ENCODE measurements around the gene STK32B.

DNA sequence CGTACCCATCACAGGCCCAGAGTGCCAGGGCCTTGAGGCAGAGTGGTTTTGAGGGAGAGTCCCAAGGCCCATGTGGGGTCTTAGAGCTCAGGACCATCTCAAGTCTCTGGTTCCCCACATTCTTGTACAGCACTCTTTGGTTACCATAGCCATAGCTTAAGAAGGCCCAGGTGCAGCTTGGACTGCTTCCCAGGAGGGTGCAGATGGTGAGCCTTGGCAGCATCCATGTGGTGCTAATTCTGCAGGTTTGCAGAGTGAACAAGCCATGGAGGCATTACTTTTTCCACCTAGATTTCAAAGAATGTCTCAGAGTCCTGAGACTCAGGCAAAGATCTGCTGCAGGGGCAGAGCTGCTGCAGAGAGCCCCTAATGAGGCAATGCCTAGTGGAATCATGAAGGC, 171.7 kb downstream of the STK32B start:
- no peak for TF ChIP-seq POLR2A (IDR thresholded peaks at IDR 0.05)
- TF ChIP-seq, protein P1, sequence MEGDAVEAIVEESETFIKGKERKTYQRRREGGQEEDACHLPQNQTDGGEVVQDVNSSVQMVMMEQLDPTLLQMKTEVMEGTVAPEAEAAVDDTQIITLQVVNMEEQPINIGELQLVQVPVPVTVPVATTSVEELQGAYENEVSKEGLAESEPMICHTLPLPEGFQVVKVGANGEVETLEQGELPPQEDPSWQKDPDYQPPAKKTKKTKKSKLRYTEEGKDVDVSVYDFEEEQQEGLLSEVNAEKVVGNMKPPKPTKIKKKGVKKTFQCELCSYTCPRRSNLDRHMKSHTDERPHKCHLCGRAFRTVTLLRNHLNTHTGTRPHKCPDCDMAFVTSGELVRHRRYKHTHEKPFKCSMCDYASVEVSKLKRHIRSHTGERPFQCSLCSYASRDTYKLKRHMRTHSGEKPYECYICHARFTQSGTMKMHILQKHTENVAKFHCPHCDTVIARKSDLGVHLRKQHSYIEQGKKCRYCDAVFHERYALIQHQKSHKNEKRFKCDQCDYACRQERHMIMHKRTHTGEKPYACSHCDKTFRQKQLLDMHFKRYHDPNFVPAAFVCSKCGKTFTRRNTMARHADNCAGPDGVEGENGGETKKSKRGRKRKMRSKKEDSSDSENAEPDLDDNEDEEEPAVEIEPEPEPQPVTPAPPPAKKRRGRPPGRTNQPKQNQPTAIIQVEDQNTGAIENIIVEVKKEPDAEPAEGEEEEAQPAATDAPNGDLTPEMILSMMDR (IDR thresholded peaks at IDR 0.05): no peak
